Measurements from ENCODE around the gene RAD51D.

RAD51D gene

GRCh38 chr17:35089586-35090296, 29.9 kb downstream of the RAD51D start:
- DNase-seq = no peak

- DNase-seq = peak; percentile 90 to 93
These were observed 30.6 kb downstream of the RAD51D start for GRCh38 chr17:35088881-35089585.

DNA sequence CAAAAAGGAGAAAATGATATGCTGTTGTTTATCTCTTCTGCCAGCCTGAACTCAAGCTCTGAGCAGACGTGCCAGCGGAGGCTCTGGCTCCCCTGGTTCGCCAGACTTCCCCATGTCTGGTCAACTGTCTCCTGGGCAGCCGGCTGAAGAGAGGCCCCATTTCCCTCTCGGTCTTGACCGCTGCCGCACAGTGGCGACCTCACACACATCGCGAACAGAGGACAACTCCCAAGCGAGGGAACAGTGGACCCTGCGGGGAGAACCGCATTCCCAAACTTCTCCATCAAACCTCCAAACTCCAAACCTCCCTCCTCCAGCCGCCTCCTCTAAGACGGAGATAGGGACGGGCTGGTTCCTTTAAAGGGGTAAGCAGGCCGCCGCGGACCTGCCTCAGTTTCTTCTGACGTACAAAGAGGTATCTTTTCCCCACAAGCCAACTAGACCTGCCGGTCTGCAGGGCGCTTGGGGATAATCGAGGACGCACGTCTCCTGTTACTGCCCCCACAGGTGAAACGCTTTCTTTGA, 31.2 kb downstream of the RAD51D start:
- DNase-seq = peak in 1 of 2 donors; percentile 47

- DNase-seq = peak; percentile 17 to 51
These were observed 31.8 kb downstream of the RAD51D start for GRCh38 chr17:35087731-35088355.

DNA sequence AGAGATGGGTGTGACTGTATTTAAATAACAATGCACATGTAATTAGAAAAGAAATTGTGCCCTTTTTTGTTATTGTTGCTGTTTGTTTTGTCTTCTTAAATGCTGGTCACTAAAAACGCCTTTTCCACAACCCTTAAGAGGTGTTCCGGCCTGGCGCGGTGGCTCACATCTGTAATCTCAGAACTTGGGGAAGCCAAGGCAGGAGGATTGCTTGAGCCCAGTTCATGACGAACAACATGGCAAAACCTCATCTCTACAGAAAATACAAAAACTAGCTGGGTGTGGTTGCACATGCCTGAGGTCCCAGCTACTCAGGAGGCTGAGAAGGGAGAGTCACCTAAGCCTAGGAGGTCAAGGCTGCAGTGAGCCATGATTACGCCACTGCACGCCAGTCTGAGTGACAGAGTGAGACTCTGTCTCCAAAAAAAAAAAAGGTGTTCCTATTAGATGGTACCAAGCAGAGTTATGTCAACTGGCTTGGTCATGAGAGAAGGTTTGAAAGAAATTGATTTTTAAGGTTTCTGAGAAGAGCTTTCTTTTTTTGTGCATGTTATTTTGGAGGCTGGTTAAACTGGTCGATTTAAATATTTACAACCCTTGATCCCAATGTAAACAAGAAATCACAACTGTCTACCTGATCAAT, 32.6 kb downstream of the RAD51D start:
- DNase-seq = no peak

DNA sequence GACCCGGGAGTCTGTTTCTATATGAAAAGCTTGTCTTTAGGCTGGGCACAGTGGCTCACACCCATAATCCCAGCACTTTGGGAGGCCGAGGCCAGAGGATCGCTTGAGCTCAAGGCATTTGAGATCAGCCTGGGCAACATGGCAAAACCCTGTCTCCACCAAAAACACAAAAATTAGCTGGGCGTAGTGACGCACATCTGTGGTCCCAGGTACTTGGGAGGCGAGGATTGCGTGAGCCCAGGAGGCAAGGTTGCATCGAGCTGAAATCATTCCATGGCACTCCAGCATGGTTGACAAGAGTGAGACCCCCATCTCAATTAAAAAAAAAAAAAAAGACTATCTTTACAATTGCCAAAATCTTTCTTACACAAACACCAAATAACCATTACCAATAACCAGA, 33.5 kb downstream of the RAD51D start:
- no peak for DNase-seq

DNA sequence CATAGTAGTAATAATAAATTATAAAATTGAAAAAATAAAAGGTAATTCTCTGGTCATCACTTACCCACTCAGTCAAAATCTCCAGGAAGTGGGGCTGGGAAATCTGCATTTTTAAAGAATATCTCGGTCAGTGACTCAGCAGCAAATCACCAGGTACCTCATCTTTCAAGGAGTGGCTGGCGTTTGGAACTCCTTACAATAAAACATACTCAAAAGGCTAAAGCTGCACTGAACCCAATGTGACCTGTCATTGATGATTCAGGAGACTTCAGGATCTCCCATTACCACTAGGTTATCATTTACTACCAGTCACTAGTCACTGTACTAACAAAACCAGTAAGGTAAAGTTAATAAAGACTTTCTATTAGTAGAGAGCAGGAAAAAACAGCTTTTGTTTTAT, 34.7 kb downstream of the RAD51D start:
- DNase-seq = no peak

DNA sequence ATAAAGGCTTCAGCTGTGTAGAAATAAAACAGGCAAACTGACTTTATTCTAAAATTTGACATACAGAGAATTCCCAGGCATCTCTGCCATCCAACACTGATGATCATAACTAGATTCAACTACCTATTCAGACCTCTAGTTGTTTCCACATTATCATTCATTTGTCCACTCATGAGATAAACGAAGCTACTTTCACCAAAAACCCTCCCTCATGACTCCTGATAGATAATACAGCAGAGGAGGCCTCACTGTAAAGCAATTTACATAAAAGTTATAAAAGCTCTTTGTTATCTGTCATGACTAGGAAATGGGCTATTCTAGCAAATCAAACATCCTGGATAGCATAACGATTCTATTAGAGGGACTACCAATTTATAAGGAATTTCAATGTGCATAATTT, 36.6 kb downstream of the RAD51D start:
- DNase-seq = no peak

DNA sequence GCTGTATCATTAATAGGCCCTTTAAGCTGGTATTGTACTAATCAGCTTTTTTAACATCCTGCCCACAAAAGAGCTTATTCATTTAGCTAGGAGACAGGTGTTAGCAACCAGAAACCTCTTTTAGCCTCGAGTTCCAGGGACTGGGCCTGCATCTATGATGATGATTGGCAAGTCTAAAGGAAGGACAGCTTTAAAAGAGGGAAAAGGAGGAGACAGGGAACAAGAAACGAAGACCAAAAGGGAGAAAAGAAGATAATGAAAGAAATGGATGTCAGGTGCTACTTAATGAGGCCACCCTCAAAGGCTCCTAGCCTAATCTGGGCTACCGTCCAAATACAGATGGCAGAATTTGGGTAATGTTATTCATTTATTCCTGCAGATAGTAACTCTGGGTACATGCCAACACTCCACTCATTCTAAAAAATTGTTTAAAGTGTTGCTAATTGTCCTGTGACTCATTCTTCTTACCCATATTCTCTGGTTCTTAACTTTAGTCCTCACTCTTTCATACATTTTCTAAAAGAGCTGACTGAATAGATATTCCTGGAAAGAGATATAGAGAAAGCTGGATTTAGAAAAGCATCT, 37.5 kb downstream of the RAD51D start:
- DNase-seq = peak in 1 of 2 donors; percentile 33

- DNase-seq = no peak
These were observed 38.0 kb downstream of the RAD51D start for GRCh38 chr17:35081638-35082037.

DNA sequence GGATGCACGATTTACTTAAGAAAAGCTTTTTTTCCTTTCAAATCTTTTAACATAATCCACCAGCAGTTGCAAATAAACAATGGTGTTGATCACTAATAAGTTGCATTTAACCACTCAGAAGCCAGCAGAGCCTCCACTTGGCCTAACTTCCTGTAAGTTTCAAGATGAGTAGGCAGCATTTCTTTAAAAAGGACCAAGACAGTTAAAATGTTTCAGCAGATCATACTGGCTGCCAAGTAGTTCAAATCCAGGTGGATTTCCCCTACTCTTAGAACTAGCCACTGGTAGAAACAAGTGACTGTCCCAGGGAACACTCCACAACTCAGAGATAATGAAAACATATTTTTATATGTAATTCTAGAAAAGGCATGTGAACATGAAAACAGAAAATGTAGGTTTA, 39.1 kb downstream of the RAD51D start:
- no peak for DNase-seq

DNA sequence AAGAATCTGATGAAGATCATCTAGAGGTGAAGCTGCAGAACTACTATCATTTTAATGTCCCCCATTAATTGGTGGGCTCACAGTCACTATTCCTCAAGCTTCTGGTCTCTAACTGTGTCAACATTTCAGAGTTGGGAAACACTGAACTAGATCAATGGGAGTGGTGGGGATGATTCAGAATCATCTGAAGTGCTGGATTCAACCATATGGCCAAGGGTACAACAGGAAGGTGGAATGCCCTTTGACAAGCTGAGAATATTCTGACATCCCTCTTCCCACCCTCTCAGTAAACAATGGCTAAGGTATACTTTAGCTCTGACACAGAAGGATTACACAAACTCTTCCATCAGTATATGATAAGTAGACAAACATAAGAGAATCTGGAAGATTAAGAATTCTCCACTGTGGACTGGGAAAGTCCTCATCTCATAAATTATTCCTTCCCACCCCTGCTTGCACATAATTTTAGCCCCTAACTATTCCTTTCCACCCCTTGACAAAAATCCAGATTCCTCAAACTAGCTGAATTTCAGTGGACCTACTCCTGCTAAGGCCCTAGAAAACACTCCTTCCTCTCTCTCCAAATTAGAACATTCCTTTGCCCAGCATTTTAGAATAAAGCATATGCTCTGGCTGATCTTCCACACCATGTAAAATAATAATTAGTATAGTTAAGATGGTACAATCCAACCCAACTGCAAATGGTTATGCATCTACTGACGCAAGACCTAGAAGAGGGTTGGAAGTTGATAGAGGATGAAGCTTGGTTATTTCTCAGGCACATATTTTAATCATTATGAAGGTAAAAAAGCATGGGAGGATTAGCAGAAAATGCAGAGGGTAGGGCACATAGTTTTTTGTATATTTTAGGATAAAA, 39.9 kb downstream of the RAD51D start:
- no peak for DNase-seq

DNA sequence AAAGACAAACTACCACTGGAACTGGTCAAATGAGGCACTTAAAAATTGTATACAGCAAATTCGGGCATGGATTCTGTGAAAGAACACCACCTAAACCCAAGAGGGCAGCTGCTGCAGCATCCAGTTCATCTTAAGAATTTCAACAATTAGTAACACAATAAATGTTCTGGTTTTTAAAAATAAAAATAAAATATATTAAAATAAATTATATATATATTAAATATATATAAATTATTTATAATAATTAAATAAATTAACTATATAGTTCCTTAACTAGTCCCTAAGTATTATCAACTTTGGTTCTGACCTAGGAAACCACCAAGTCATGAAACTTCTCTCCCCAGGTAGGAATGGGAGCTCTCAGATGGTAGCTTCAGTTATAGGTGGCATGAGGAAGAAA, 42.8 kb downstream of the RAD51D start:
- no peak for DNase-seq

GRCh38 chr17:35074711-35075707, 44.7 kb downstream of the RAD51D start:
- DNase-seq = no peak

DNA sequence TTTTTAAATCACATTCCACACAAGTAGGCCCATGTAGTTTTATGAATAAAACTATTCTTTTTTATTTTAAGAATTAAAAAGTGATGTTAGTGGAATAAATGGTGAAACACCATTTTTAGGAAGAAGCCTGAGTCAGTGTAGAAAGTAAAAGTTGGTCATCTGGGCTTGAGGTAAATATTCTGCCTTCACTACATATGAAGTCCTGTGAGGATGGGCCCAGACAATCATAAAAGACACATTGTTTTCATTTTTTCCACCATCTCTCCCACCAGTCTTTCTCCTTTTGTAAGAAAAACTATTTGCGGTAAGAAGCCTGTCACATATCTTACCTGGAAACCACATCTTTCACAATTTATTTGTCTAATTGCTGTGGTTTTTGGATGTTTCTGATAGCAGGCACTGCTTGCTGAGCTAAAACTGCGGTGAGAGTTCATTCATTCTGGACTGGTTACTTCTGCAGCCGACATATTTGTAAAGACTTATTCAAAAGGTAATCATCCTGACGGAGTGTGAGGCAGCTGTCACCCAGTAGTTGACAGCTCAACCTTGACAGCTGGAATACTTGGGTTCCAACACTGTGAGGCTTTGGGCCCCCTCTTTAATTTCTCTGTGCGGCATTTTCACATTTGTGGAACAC, 45.6 kb downstream of the RAD51D start:
- peak in 1 of 2 donors; percentile 38 for DNase-seq

DNA sequence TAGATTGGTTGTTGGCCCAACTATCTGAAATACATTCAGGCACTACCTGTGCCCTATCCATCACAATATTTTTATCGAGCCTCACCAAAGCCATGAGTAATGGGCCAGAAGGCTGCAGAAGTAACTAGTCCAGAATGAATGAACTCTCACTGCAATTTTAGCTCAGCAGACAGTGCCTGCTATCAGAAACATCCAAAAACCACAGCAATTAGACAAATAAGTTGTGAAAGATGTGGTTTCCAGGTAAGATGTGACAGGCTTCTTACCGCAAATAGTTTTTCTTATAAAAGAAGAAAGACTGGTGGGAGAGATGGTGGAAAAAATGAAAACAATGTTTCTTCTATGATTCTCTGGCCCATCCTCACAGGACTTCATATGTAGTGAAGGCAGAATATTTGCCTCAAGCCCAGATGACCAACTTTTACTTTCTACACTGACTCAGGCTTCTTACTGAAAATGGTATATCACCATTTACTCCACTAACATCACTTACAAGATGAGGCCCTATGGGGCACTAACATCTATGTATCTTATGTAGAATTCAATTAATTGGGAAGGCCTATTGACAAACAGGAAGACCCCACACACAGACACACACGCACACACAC, 46.4 kb downstream of the RAD51D start:
- DNase-seq = peak in 1 of 2 donors; percentile 49

DNA sequence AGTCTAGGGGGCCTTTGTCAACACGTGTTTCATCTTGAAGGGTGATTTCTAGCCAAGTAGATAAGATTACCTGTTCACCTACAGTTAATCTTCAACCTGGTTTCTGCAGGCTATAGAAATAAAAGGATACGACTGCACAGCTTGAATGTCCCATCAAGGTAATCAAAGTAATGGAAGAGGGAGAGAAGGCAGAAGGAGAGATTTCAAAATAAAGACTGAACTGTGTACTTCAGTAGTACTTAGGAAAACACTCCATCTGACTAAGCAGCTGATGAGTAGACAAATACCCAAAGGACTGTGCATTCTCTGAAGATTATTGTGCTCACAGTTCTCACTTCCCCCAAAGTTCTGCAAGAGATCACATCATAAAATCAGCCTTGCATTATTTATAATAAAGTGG, 50.3 kb downstream of the RAD51D start:
- no peak for DNase-seq

GRCh38 chr17:35068249-35068648, 51.4 kb downstream of the RAD51D start:
- no peak for DNase-seq

DNA sequence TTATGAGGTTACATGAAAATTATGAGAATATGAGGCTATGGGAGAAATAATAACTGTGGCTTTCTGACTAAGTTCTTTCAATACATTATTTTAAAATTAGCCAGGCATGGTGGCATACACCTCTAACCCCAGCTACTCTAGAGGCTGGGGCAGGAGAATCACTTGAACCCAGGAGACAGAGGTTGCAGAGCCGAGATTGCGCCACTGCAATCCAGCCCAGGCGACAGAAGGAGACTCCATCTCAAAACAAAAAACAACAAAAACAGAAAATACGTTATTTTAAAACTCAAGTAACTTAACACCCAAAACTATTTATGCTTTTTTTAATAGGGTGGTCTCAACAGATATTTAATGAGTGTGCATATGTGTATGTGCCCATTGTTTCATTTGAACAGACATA, 53.8 kb downstream of the RAD51D start:
- DNase-seq = no peak
